ENCODE data around the gene PRRC2B.
A peak's percentile ranks its signal among the peaks of the same experiment; 100 is the strongest.
"Not testable (repeated sequence)": the region's sequence is repeated elsewhere in the genome, so short reads cannot be mapped to it uniquely, and the experiment has no call there.

The PRRC2B gene

GRCh38 chr9:131393622-131394463 is at the start of gene PRRC2B:
Gene PRRC2B, plus strand, starts transcription at chr9:131394086. Its CDS starts 36,059 bp downstream, at chr9:131430145.
- DNase-seq (ENCODE audit: low read depth in 1 of 2, low spot score in 1 of 2) = peak; percentile 72 to 82

GRCh38 chr9:131344931-131345535 is 48.9 kb upstream of the PRRC2B start:
- DNase-seq (ENCODE audit: low read depth in 1 of 2, low spot score in 1 of 2) = not testable (repeated sequence)

- no peak for DNase-seq (ENCODE audit: low read depth in 1 of 2, low spot score in 1 of 2)
Observed at GRCh38 chr9:131346559-131346958, 47.3 kb upstream of the PRRC2B start.

GRCh38 chr9:131347376-131348020 is 46.4 kb upstream of the PRRC2B start:
- no peak for DNase-seq (ENCODE audit: low read depth in 1 of 2, low spot score in 1 of 2)

- no peak for DNase-seq (ENCODE audit: low read depth in 1 of 2, low spot score in 1 of 2)
Observed at GRCh38 chr9:131348631-131349521, 45.0 kb upstream of the PRRC2B start.

GRCh38 chr9:131349522-131349880 is 44.4 kb upstream of the PRRC2B start:
- DNase-seq (ENCODE audit: low read depth in 1 of 2, low spot score in 1 of 2) = no peak

GRCh38 chr9:131349881-131350563 is 43.9 kb upstream of the PRRC2B start:
- peak; percentile 75 to 83 for DNase-seq (ENCODE audit: low read depth in 1 of 2, low spot score in 1 of 2)

- not testable (repeated sequence) for DNase-seq (ENCODE audit: low read depth in 1 of 2, low spot score in 1 of 2)
Observed at GRCh38 chr9:131356479-131356878, 37.4 kb upstream of the PRRC2B start.

GRCh38 chr9:131358556-131358955 is 35.3 kb upstream of the PRRC2B start:
- no peak for DNase-seq (ENCODE audit: low read depth in 1 of 2, low spot score in 1 of 2)

- no peak for DNase-seq (ENCODE audit: low read depth in 1 of 2, low spot score in 1 of 2)
Observed at GRCh38 chr9:131361202-131361833, 32.6 kb upstream of the PRRC2B start.

GRCh38 chr9:131365546-131365945 is 28.3 kb upstream of the PRRC2B start:
- DNase-seq (ENCODE audit: low read depth in 1 of 2, low spot score in 1 of 2) = no peak

- DNase-seq (ENCODE audit: low read depth in 1 of 2, low spot score in 1 of 2) = no peak
Observed at GRCh38 chr9:131366761-131367401, 27.0 kb upstream of the PRRC2B start.

GRCh38 chr9:131367450-131367849 is 26.4 kb upstream of the PRRC2B start:
- no peak for DNase-seq (ENCODE audit: low read depth in 1 of 2, low spot score in 1 of 2)

GRCh38 chr9:131370638-131371037 is 23.2 kb upstream of the PRRC2B start:
- no peak for DNase-seq (ENCODE audit: low read depth in 1 of 2, low spot score in 1 of 2)

GRCh38 chr9:131372599-131372973 is 21.3 kb upstream of the PRRC2B start:
- not testable (repeated sequence) for DNase-seq (ENCODE audit: low read depth in 1 of 2, low spot score in 1 of 2)

- not testable (repeated sequence) for DNase-seq (ENCODE audit: low read depth in 1 of 2, low spot score in 1 of 2)
Observed at GRCh38 chr9:131374638-131375037, 19.2 kb upstream of the PRRC2B start.

- DNase-seq (ENCODE audit: low read depth in 1 of 2, low spot score in 1 of 2) = no peak
Observed at GRCh38 chr9:131379056-131379455, 14.8 kb upstream of the PRRC2B start.

- DNase-seq (ENCODE audit: low read depth in 1 of 2, low spot score in 1 of 2) = no peak
Observed at GRCh38 chr9:131382850-131383729, 10.8 kb upstream of the PRRC2B start.

GRCh38 chr9:131385296-131385695 is 8.6 kb upstream of the PRRC2B start:
- DNase-seq (ENCODE audit: low read depth in 1 of 2, low spot score in 1 of 2) = no peak
